DND-41 (cell line): Measurements from ENCODE around the gene ARL13B.

ENCODE experiments used
- CTCF ChIP-seq: IDR thresholded peaks from 2 replicates; pipeline ENCODE4 v1.5.1; 2012; ENCODE audit warnings: borderline replicate concordance, low read length, moderate library complexity, mild to moderate bottlenecking; ENCODE audit not compliant: poor library complexity, severe bottlenecking; ENCODE audit errors: extremely low read depth
- EZH2 ChIP-seq: IDR thresholded peaks from 3 replicates; pipeline ENCODE4 v1.6.1; 2012; ENCODE audit warnings: borderline replicate concordance, low read depth, mild to moderate bottlenecking, moderate library complexity, low read length, inconsistent platforms; ENCODE audit not compliant: severe bottlenecking

DNA sequence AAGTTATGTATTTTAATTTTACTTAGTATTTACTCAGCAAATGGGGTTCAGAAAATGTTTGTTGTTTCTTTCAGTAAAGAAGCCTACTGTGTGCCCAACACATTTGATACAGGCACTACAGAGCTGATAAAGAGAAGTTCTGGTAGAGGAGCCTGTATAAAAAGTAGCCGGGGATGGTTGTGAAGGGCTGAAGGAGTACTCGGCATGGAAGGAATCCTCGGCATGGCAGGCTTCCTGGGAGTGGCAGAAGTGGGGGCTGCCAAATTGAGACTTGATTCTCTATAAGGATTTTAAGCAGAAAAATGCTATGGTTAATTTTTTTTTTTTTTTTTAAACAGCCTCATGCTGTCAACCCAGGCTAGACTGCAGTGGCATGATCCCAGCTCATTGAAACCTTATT is 9.3 kb downstream of the ARL13B start:
- TF ChIP-seq CTCF (no peak), EZH2 (no peak)
